Activated naive CD4-positive, alpha-beta T cell treated with anti-CD3 and anti-CD28 coated beads, Interleukin-2, amount 50 U/mL, for 72 hours (primary cell): ENCODE measurements around the gene EXTL1. TPM values are rescaled to one million over a fixed set of nuclear protein-coding genes. Genes with fewer than 3 reads are reported as not detected.
A peak's percentile ranks its signal among the peaks of the same experiment; 100 is the strongest.

Experiments
- ATAC-seq, 2 donors: fragments of 150-1000 bp; cut with Tn5 transposase; 2 replicates each; pipeline ENCODE4 v1.10.0; 2021; ENCODE audit warnings: mild to moderate bottlenecking in 2 of 2, moderate library complexity in 2 of 2
- DNase-seq, 2 donors: peaks; one replicate each; pipeline ENCODE4 v3.0.0; 2021 to 2022; ENCODE audit warnings: low spot score in 2 of 2
- H3K27ac Mint-ChIP-seq, 2 donors: one replicate each; pipeline ENCODE4 v1.8.0; 2022; ENCODE audit warnings: mild to moderate bottlenecking in 2 of 2, mixed read lengths in 2 of 2
- H3K36me3 Mint-ChIP-seq, 2 donors: one replicate each; pipeline ENCODE4 v1.8.0; 2022; ENCODE audit warnings: mixed read lengths in 2 of 2
- H3K9me3 Mint-ChIP-seq, 2 donors: one replicate each; pipeline ENCODE4 v1.8.0; 2022; ENCODE audit warnings: mixed read lengths in 2 of 2
- total RNA-seq, 2 donors: library from RNA; stranded (reverse); gene quantifications; one replicate each; pipeline ENCODE4 v1.2.3, GENCODE V29; 2022

EXTL1 gene
- total RNA-seq, 2 donors from 2014 or later = not detected

- no peaks in the 10 kb centered on the region for H3K36me3 Mint-ChIP-seq
- no peak for ATAC-seq
- H3K27ac Mint-ChIP-seq = peak overlapping the region in 1 of 2 donors; percentile 56
- DNase-seq = no peak
- H3K9me3 Mint-ChIP-seq = no peaks in the 10 kb centered on the region
Measured at GRCh38 chr1:26031196-26031595, 9.6 kb downstream of the EXTL1 start.

- DNase-seq = no peak
Measured at GRCh38 chr1:26031611-26032220, 10.1 kb downstream of the EXTL1 start.

GRCh38 chr1:26032656-26033357 is 11.2 kb downstream of the EXTL1 start:
- no peak for ATAC-seq
- no peak for DNase-seq
- Mint-ChIP-seq H3K9me3 (no peaks in the 10 kb centered on the region), H3K36me3 (no peaks in the 10 kb centered on the region), H3K27ac (no peak overlapping the region)

More at GRCh38 chr1:26031611-26032220, 10.1 kb downstream of the EXTL1 start:
- Mint-ChIP-seq H3K36me3 (no peaks in the 10 kb centered on the region), H3K27ac (no peak overlapping the region), H3K9me3 (no peaks in the 10 kb centered on the region)
- ATAC-seq = no peak

- DNase-seq (no peak), ATAC-seq (no peak)
- H3K9me3 Mint-ChIP-seq = no peaks in the 10 kb centered on the region
- H3K36me3 Mint-ChIP-seq = no peaks in the 10 kb centered on the region
- no peak overlapping the region for H3K27ac Mint-ChIP-seq
Measured at GRCh38 chr1:26034504-26035202, 13.1 kb downstream of the EXTL1 start.

- ATAC-seq (peak; percentile 96 to 97), DNase-seq (peak; percentile 89 to 90)
- H3K36me3 Mint-ChIP-seq = no peaks in the 10 kb centered on the region
- H3K9me3 Mint-ChIP-seq = no peaks in the 10 kb centered on the region
- peak overlapping the region; percentile 87 to 91 for H3K27ac Mint-ChIP-seq
Measured at GRCh38 chr1:26035203-26035958, 13.8 kb downstream of the EXTL1 start.

- Mint-ChIP-seq H3K27ac (peak overlapping the region; percentile 87 to 91), H3K9me3 (no peaks in the 10 kb centered on the region), H3K36me3 (no peaks in the 10 kb centered on the region)
- peak; percentile 83 to 90 for DNase-seq
- ATAC-seq = peak; percentile 75 to 80
Measured at GRCh38 chr1:26035959-26036755, 14.6 kb downstream of the EXTL1 start.

GRCh38 chr1:26036756-26037281 is 15.2 kb downstream of the EXTL1 start:
- no peak overlapping the region for H3K27ac Mint-ChIP-seq
- ATAC-seq (no peak), DNase-seq (no peak)
- H3K36me3 Mint-ChIP-seq = no peaks in the 10 kb centered on the region
- H3K9me3 Mint-ChIP-seq = no peaks in the 10 kb centered on the region

GRCh38 chr1:26037904-26038303 is 16.3 kb downstream of the EXTL1 start:
- no peak for ATAC-seq
- Mint-ChIP-seq H3K27ac (no peak overlapping the region), H3K9me3 (no peaks in the 10 kb centered on the region), H3K36me3 (no peaks in the 10 kb centered on the region)
- no peak for DNase-seq

GRCh38 chr1:26038477-26038876 is 16.9 kb downstream of the EXTL1 start:
- ATAC-seq = no peak
- H3K27ac Mint-ChIP-seq = no peak overlapping the region
- DNase-seq = no peak
- H3K36me3 Mint-ChIP-seq = no peaks in the 10 kb centered on the region
- no peaks in the 10 kb centered on the region for H3K9me3 Mint-ChIP-seq

- ATAC-seq (no peak), DNase-seq (no peak)
- Mint-ChIP-seq H3K9me3 (no peaks in the 10 kb centered on the region), H3K36me3 (no peaks in the 10 kb centered on the region), H3K27ac (no peak overlapping the region)
Measured at GRCh38 chr1:26038904-26039303, 17.3 kb downstream of the EXTL1 start.

- no peaks in the 10 kb centered on the region for H3K9me3 Mint-ChIP-seq
Measured at GRCh38 chr1:26041401-26041800, 19.8 kb downstream of the EXTL1 start.

GRCh38 chr1:26041978-26042377 is 20.4 kb downstream of the EXTL1 start:
- H3K36me3 Mint-ChIP-seq = no peaks in the 10 kb centered on the region
- ATAC-seq (no peak), DNase-seq (no peak)
- H3K9me3 Mint-ChIP-seq = no peaks in the 10 kb centered on the region
- no peak overlapping the region for H3K27ac Mint-ChIP-seq

More at GRCh38 chr1:26041401-26041800, 19.8 kb downstream of the EXTL1 start:
- DNase-seq = no peak
- no peak for ATAC-seq
- H3K27ac Mint-ChIP-seq = no peak overlapping the region
- H3K36me3 Mint-ChIP-seq = no peaks in the 10 kb centered on the region

- DNase-seq = no peak
- no peak for ATAC-seq
- Mint-ChIP-seq H3K36me3 (no peaks in the 10 kb centered on the region), H3K9me3 (no peaks in the 10 kb centered on the region), H3K27ac (no peak overlapping the region)
Measured at GRCh38 chr1:26043765-26044164, 22.2 kb downstream of the EXTL1 start.

- no peaks in the 10 kb centered on the region for H3K36me3 Mint-ChIP-seq
- no peaks in the 10 kb centered on the region for H3K9me3 Mint-ChIP-seq
- H3K27ac Mint-ChIP-seq = no peak overlapping the region
- DNase-seq (no peak), ATAC-seq (no peak)
Measured at GRCh38 chr1:26044414-26044813, 22.8 kb downstream of the EXTL1 start.

- Mint-ChIP-seq H3K9me3 (no peaks in the 10 kb centered on the region), H3K27ac (no peak overlapping the region), H3K36me3 (no peaks in the 10 kb centered on the region)
- peak in 1 of 2 donors; percentile 11 for ATAC-seq
- DNase-seq = no peak
Measured at GRCh38 chr1:26044971-26045721, 23.6 kb downstream of the EXTL1 start.
